ENCODE results near the gene MCU. TPM values are rescaled to one million over a fixed set of nuclear protein-coding genes. Genes with fewer than 3 reads are reported as not detected.

The MCU gene
- total and polyA plus RNA-seq, 2 of the 4 experiments (the other 2 are of a cell fraction), result 36.2 to 36.7 TPM

GRCh38 chr10:72740528-72740927 lies 48.6 kb downstream of the MCU start:
- Histone ChIP-seq H3K27me3 (ENCODE audit: control insufficient read depth, insufficient read depth, low read length) (no peaks in the 10 kb centered on the region), H3K18ac (ENCODE audit: low read depth, low read length) (no peak overlapping the region), H3K4me2 (ENCODE audit: low read depth, low read length) (no peak overlapping the region), H2BK15ac (ENCODE audit: low read depth, low read length) (no peak overlapping the region), H3K23ac (ENCODE audit: low read depth, low read length) (no peak overlapping the region), H3K14ac (replicated peaks; ENCODE audit: low read depth, low read length) (no peak overlapping the region), H3K27ac (ENCODE audit: insufficient read depth, low read length) (no peak overlapping the region), H3K4ac (ENCODE audit: low read depth, low read length) (no peak overlapping the region), H2AK5ac (ENCODE audit: low read depth, low read length) (no peak overlapping the region), H2AK9ac (replicated peaks; ENCODE audit: low read depth, low read length, poor library complexity) (no peak overlapping the region), H3K36me3 (ENCODE audit: control insufficient read depth, insufficient read depth, low read length) (no peaks in the 10 kb centered on the region), H4K20me1 (ENCODE audit: insufficient read depth, low read length) (peaks cover 9% of the 10 kb centered on the region; the same call in 1 of the 2 replicates), H2BK20ac (ENCODE audit: low read depth, low read length) (no peak overlapping the region), H3K9me1 (ENCODE audit: insufficient read depth, low read length) (peaks cover 8% of the 10 kb centered on the region), H3K9me3 (ENCODE audit: control insufficient read depth, insufficient read depth, low read length) (no peaks in the 10 kb centered on the region), H4K5ac (ENCODE audit: low read depth, low read length) (no peak overlapping the region), H3K4me1 (ENCODE audit: control insufficient read depth, insufficient read depth, low read length) (peaks cover 18% of the 10 kb centered on the region), H3K56ac (ENCODE audit: extremely low read depth, insufficient read depth, low read length) (no peak overlapping the region), H4K8ac (ENCODE audit: low read depth in 2 of 2, low read length in 2 of 2) (no peak overlapping the region), H2BK5ac (ENCODE audit: low read depth, low read length, poor library complexity, severe bottlenecking) (no peak overlapping the region), H2BK120ac (ENCODE audit: low read depth, low read length) (no peak overlapping the region), H3K79me1 (ENCODE audit: low read depth in 1 of 2, low read length in 2 of 2) (peaks cover 26 to 62% of the 10 kb centered on the region in 2 experiments), H4K91ac (ENCODE audit: insufficient read depth, low read depth, low read length) (no peak overlapping the region), H2AFZ (replicated peaks; ENCODE audit: low read length, poor library complexity) (no peak overlapping the region), H3K4me3 (ENCODE audit: insufficient read depth, low read depth, low read length) (no peak overlapping the region), H3K9ac (ENCODE audit: low read depth, low read length) (no peak overlapping the region)
- dilution Hi-C loops (cut with HindIII; ENCODE audit: low sequenced_read_pairs, unreplicated experiment) (no loop called here), intact Hi-C loops (cut with micrococcal nuclease) (no loop called here), in situ Hi-C loops (cut with MboI; ENCODE audit: low sequenced_read_pairs) (no loop called here)
- ATAC-seq (ENCODE audit: low read depth), result no peak
- no CpG with 5 or more reads among the region's 2 CpGs for WGBS, 2 experiments (ENCODE audit: extremely low coverage in 2 of 2, insufficient read length in 1 of 2)
- POLR2A ChIA-PET (ENCODE audit: unreplicated experiment), result no interaction called here
- TF ChIP-seq ELK1 (IDR thresholded peaks at IDR 0.05; ENCODE audit: borderline replicate concordance, low read depth, low read length) (no peak), FOS (IDR thresholded peaks at IDR 0.05; ENCODE audit: low read depth, low read length) (no peak), MAZ (IDR thresholded peaks at IDR 0.05; ENCODE audit: borderline replicate concordance, low read depth, low read length) (no peak), NFE2L2 (IDR thresholded peaks at IDR 0.05; ENCODE audit: low read depth, low read length) (no peak), MXI1 (IDR thresholded peaks at IDR 0.05; ENCODE audit: borderline replicate concordance, low read depth, low read length) (no peak)
- no TSS peak for BruUV-seq (replicated peaks)
- DNase-seq, result peak; percentile 65
- CTCF ChIA-PET, result interaction anchor here (0.6 kb wide), 1 partner anchor 54 kb away, joined by 3 read pairs; no protein-coding TSS in a partner anchor

Data from IMR-90 (cell line).